Kidney epithelial cell (primary cell): ENCODE data around the gene NSF. TPM values are rescaled to one million over a fixed set of nuclear protein-coding genes. Genes with fewer than 3 reads are reported as not detected.
"Not testable (repeated sequence)": the region's sequence is repeated elsewhere in the genome, so short reads cannot be mapped to it uniquely, and the experiment has no call there.

ENCODE experiments used
- DNase-seq: peaks from one replicate; pipeline ENCODE4 v3.0.0-alpha.2; 2010; ENCODE audit warnings: low read depth
- H3K27me3 ChIP-seq: 2 replicates; pipeline ENCODE4 v1.6.0; 2011; ENCODE audit warnings: low read length; ENCODE audit not compliant: control insufficient read depth, insufficient read depth
- H3K36me3 ChIP-seq: 2 replicates; pipeline ENCODE4 v1.5.1; 2011; ENCODE audit warnings: low read length; ENCODE audit not compliant: control insufficient read depth, insufficient read depth
- H3K4me3 ChIP-seq: 2 replicates; pipeline ENCODE4 v1.5.1; 2011; ENCODE audit warnings: low read depth, mild to moderate bottlenecking, control low read depth, low read length
- total RNA-seq: library from RNA; depleted of rRNA; stranded (reverse); fragments of >200 nt; gene quantifications from 2 replicates; pipeline ENCODE4 v1.2.3, GENCODE V29; 2015

The NSF gene
- total RNA-seq, 1 donor from 2014 or later = 17.8 TPM

DNA sequence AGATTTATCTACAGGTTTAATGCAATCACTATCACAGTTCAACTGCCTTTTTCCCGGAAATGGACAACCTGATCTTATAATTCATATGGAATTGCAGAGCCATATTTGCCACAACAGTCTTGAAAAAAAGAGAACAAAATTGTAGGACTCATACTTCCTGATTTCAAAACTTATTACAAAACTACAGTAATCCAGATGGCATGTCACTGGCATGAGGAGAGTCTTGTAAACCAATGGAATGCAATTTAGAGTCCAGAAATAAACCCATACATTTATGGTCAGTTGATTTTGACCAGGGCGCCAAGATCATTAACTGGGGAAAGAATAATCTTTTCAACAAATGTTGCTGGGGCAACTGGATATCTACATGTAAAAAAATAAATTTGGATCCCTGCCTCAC is 20.8 kb downstream of the NSF start:
- not testable (repeated sequence) for H3K27me3 ChIP-seq, H3K36me3 ChIP-seq, H3K4me3 ChIP-seq, DNase-seq

DNA sequence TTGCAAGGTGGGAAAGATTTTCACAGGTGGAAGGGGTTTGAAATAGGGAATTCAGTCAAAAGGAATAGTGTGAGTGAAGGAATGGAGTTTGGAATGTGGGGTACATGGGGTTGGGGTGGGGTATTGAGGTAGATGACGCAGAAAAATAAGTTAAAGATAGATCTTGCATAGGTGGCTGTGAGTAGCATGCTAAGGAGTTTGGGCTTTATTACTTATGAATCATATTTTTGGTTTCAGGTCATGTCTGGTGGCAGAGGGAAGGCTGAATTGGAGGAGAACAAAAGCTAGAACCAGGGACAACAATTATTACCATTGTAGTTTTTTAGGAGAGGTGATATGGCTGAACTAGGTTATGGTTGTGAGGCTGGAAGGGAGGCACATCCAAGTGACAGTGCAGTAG is 23.4 kb downstream of the NSF start:
- not testable (repeated sequence) for DNase-seq, H3K27me3 ChIP-seq, H3K36me3 ChIP-seq, H3K4me3 ChIP-seq

DNA sequence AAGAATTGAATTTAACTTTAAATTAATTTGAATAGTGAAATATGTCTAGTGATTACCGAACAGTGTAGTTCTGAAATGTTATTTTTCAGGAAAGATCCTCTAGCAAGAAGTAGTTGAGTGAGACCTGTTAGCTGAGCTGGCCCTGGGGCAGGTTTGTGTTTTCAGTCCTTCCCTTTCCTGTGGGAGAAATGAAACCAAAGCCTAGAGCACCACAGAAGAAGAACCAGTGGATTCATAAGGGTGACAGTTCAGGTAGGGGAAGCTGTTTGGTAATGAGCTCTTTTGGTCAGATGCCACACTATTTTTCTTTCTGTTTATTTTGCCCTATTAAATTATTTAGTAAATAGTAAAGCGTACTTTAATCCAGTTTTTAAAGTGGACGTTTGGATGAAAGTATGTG is 26.7 kb downstream of the NSF start:
- DNase-seq, H3K27me3 ChIP-seq, H3K4me3 ChIP-seq, H3K36me3 ChIP-seq: not testable (repeated sequence)

DNA sequence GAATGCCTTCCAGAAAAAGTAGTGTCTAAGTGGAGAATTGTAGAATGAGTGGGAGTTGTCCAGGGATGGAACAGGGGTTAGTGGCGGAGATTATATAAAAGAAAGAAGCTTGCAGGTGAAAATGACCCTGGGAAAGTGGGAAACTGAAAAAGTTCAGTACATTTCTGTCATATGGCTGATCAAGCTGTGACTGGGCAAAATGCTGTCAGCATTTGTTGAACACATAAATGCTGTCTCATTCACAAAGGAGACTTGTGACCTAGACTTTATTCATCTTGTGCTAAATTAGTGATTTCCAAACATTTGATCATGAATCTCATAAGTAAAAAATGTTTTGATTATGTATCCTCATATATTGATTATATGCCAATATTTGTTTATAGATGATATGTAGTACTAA is 28.5 kb downstream of the NSF start:
- not testable (repeated sequence) for DNase-seq, H3K4me3 ChIP-seq, H3K27me3 ChIP-seq, H3K36me3 ChIP-seq

DNA sequence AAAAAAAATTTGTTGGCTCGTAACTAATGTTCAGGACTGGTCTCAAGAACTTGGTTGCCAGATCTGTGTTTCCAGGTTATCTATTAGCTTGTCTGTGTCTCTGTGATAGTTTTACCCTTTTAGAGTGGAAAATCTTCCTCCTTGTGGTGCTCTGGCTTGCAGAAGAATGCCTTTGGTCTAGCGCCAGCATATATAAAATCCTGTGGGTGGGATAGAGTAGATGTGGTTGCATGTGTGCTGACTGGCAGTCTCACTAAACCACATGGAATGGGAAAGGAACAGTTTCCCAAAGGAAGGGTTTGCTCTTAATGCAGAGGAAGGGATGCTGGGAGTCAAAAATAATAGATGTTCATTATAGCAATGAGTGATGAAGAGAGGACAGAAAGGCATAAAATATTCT is 33.3 kb downstream of the NSF start:
- H3K36me3 ChIP-seq, DNase-seq, H3K4me3 ChIP-seq, H3K27me3 ChIP-seq: not testable (repeated sequence)

DNA sequence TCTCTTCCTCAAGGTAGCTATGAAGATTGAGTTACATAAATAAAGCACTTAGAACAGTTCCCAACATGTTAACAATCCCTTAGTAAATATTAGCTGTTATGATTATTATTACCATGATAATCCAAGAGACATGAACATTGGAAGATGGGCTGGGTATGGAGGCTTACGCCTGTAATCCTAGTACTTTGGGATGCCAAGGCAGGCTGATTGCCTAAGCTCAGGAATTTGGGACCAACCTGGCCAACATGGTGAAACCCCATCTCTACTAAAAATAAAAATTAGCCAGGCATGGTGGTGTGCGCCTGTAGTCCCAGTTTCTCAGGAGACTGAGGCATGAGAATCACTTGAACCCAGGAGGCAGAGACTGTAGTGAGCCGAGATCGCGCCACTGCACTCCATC is 34.3 kb downstream of the NSF start:
- DNase-seq, H3K4me3 ChIP-seq, H3K27me3 ChIP-seq, H3K36me3 ChIP-seq: not testable (repeated sequence)

DNA sequence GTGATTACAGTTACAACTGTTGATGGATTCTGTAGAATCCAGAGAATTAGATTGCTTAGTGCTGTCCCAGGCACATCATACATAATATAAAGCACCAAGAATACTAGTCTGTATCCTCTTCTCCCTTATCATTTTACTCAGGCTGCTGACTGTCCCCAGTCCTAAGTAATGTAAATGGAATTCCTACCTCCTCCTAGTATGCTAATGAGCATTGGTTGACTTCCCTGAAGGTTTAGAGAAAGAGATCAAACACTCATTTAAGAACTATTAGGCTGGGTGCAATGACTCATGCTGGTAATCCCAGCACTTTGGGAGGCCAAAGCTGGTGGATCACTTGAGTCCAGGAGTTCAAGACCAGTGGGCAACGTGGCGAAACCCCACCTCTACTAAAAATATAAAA is 37.0 kb downstream of the NSF start:
- not testable (repeated sequence) for H3K36me3 ChIP-seq, H3K4me3 ChIP-seq, DNase-seq, H3K27me3 ChIP-seq

DNA sequence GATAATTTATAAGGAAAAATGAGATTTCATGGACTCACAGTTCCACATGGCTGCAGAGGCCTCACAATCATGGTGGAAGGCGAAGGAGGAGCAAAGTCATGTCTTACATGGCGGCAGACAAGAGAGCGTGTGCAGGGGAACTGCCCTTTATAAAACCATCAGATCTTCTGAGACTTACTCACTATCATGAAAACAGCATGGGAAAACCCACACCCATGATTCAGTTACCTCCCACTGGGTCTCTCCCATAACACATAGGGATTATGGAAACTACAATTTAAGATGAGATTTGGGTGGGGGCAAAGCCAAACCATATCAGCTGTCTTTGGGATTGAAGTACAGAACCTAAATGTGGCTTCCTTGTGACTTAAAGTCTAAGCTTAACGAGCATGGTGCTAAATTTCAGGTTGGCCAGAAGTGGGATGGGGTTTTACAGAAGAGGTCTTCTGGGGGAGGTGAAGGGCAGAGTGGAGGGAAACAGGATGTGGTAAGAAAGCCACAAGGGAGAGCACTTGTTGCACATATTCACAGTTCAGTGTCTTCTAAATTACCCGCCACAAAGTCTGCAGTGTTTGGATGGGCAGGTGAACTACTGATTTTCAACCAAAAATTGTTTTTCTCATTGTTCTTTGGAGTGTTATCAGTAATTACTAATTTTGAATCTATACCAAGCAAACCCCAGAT is 38.4 kb downstream of the NSF start:
- DNase-seq, H3K27me3 ChIP-seq, H3K4me3 ChIP-seq, H3K36me3 ChIP-seq: not testable (repeated sequence)

DNA sequence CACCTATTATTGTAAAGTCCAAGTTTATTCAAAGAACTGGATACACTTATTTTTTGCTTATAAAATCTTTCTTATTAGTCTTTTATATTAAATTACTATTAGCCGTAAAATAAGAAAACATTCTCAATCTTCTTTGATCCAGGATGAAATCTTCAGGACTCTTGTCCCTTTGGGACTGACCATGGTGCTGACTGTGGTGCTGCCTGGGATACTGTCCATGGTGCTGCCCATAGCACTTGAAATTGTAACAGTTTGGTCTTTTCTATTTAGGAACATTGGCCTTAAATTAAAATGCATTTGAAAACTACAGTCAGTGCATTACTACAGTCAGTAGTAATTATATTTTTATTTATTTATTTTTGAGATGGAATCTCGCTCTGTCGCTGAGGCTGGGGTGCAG is 41.7 kb downstream of the NSF start:
- not testable (repeated sequence) for H3K4me3 ChIP-seq, DNase-seq, H3K27me3 ChIP-seq, H3K36me3 ChIP-seq

DNA sequence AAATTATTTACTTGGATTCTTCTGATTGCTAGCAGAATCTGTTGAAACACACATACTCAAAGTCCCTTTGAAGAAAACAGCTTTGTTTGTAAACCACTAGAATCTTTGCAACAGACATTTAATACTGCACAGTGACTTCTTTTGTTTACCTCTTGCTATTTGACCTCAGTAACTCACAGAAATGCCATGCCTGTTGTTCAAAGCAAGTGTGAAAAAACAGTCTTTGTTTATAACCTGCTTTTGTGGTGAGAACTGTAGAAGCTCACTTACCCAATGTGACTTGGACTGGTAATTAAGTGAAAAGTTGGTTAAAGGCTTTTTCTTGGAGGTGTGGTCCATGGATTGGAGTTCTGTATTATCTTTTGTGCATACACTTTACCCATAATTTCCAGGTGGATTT is 44.4 kb downstream of the NSF start:
- not testable (repeated sequence) for H3K36me3 ChIP-seq, H3K4me3 ChIP-seq, DNase-seq, H3K27me3 ChIP-seq

DNA sequence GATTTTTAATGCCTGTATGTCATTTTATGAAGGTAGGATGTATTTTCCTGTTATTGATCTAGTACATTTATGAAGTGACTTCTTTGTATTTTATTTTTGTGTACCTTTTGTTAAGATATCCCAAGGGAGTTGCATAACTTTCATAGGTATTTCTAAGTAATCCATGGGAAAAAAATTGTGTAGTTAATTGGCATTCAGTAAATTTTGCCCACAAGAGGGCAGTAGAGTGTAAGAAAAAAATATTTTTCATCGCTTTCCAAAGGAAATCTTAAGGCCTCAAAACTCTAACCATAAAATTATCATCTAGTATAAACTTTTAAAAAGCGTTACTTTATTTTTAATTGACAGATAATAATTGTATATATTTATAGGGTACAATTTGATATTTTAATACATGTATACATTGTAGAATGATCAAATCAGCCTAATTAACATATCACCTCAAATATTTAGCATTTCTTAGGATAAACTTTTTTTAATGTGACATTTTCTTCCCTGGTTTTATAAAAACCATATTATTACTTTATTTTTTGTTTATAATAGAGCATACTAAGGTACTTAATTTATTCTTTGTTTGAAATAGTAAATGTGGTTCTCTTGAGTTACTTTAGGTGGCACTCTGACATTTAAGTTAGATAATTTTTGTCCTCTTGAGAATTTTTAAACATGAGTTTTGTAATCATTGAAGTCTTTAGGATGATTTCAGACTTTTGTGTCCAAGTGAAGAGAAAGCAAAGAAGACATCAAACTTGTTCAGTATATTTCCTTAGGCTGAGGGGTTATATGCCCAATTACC is 51.6 kb downstream of the NSF start:
- H3K4me3 ChIP-seq, H3K36me3 ChIP-seq, DNase-seq, H3K27me3 ChIP-seq: not testable (repeated sequence)

DNA sequence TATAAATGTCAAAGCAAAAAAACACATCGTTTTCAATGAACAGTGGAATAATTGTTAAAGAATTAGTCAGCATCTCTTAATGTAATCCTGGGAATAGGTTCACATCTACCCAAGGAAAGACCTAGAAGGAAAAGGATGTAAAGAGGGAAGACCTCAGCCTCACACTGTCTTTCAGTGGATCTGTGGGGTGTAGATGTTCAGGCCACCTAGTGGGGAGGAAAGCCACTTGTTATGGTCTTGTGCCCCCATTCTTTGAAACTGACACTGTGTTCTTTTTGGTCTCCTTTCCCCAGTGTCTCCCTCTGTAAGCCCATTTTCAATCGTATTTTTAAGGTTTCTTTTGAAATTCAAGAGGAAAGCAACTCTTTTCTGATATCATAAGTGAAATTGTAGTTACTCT is 56.8 kb downstream of the NSF start:
- H3K4me3 ChIP-seq, H3K36me3 ChIP-seq, H3K27me3 ChIP-seq, DNase-seq: not testable (repeated sequence)

DNA sequence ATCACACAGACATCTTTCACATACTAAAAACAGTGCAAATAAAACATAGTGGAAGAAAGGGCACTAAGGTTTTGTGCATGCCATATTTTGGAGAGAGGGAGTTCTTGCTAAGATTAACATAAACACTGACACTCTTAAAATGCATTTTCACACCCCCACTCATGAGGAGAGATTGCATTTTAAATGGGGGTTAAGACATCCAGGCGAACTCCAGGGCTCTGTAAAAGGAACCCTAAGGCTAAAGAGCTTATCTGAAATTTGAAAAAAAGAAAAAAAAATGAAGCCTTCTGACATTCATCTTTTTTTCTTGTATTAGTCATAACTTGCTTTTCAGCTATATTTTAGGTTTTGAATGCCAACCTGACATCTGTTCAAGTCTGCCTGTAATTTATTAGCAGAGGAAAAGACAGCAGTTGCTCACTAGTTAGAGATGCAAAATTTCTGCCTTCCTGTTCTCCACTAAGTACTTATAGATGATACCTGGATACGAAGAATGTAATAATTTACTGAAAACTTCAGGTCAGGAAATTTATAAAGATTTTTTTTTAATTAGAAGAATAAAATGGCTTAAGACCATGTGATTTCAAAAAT is 57.3 kb downstream of the NSF start:
- not testable (repeated sequence) for H3K27me3 ChIP-seq, DNase-seq, H3K4me3 ChIP-seq, H3K36me3 ChIP-seq

DNA sequence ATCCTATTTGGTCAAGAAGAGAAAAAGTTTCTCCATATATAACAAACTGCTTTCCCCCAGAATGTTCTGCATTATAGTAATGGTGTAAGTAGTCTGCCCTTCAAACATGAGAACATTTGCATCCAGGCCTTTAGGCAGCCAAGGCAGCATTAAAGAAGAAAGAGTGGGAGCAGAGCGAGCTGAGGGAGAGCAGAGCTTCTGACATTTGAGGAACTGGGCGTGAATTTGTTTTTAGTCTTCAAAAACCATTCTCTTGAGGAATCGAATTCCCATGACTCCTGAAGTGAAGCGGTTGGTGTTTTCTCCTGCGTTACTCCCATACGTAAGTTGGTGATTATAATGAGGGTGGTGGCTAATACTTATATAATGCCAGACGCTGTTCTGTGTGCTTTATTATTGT is 58.8 kb downstream of the NSF start:
- DNase-seq = not testable (repeated sequence)

DNA sequence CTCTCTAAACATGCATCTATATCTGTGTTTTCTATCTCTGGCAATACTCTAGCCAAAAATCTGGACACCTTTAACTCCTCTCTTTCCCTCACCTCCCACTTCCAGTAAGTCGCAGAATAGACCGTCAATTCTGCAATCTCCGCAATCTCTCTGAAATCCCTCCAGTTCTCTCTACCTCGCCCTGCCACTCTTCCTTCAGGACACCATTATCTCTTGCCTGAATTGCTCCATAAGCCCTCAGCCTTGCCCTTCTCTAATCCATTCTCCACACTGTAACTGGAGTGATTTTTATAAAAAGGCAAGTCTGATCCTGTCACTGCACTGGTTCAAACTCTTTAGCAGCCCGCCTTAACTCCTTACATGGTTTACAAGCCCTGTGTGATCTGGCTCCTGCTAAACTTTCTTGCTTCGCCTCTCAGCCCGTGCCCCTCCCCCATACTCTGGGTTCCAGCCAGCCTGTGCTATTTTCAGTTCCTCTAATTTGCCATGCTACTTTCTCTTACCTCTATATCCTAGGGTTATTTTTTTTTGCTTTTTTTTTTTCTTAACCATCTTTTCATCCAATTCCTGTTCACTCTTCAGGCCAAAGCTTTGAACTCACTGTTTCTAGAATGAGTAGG is 61.7 kb downstream of the NSF start:
- DNase-seq, H3K4me3 ChIP-seq, H3K36me3 ChIP-seq, H3K27me3 ChIP-seq: not testable (repeated sequence)

More for the DNA sequence above, 58.8 kb downstream of the NSF start:
- not testable (repeated sequence) for H3K27me3 ChIP-seq, H3K36me3 ChIP-seq, H3K4me3 ChIP-seq
